NCI-H1694 (cell line): ENCODE measurements around the gene TAF4.
A peak's percentile ranks its signal among the peaks of the same experiment; 100 is the strongest.

ENCODE experiments used
- DNase-seq: peaks from one replicate; lab custom pipeline; 2025; lab: John Stamatoyannopoulos, UW

Gene TAF4

DNA sequence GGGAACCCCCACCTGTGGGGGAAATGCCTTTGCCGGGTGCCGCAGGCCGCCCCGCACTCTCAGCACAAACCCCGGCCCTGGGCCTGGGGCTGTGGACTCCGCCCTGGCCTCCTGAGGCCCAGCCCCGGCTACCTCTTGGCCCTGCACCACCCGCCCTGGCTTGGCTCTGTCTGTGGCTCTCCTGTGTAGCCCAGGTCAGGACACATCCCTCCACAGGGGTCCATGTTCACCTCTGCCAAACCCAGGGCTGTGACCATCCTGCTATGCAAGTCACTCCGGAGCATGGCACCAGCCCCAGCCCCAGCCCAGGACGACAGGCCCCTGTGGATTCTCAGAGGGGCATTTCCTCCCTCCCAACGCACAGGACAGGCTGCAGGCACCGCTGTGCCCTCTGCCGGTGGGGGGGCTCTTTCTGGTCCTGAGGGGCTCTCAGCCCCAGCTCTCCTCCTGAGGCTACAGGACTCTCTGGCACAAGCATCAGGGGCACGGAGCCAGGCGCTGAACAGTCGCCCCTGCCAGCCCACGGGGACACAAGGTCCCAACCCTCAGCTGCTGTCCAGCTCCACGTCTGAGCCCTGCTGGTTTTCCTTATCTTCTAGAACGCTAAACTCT is 45.7 kb downstream of the TAF4 start:
- DNase-seq: no peak

DNA sequence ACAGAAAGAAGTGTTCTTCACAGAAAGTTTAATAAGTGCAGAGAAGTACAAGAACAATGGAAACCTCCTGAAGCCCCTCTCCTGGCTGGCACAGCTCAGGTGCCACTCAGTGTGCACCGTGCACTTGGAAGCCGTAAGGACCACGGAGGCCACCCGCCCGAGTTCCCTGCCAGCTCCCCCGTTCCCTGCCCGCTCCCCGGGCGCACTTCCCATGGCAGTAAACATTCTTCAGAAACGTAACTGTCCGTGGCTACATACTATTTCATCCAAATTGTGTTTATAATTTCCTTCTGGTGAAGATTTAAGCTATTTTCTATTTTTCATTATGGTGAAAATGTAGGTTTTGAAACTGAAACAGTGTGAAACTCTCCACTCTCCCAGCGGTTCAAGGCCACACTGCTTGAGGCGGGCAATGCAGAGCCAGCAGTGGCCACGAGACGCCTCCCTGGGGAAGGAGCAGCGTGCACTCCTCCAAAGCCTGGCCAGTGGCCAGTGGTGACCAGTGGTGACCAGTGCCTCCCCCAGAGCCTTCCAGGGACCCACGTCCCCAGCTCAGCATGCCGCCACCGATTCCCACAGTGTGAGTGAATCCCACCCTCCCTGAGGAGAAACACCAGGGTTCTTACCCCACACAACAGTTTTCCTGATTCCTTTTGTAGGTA is 46.4 kb downstream of the TAF4 start:
- DNase-seq: no peak

DNA sequence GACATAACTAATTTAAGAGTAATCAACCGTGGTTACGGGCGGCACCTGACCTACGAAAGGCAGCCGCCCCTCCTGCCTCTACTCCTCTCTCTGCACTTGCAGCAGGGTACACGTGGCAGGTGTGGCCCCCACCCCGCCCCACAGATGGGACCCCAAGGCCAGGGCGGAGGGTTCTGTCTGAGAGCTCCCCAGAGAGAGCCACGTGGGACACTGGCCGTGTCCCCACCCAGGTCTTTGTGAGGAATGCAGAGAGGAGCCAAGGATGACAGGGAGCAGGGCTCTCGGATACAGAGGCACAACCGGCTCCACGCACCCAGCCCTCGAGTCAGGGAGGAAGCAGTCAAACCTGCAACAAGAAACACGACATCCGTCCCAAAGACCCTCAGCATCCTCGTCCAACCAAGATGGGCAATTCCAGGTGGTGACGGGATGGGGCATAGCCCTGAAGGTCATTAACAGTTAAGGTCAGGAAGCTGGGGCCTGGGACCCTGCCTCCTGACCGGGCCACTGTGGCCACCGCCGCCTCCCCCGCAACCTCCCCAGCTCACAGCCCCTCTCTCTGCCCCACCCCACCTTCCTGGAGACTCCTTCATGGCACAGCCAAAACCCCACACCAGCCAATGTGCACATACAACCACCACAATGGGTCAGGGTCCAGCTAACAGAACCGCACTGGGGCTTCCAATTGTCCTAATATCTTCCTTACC is 47.1 kb downstream of the TAF4 start:
- DNase-seq: no peak

DNA sequence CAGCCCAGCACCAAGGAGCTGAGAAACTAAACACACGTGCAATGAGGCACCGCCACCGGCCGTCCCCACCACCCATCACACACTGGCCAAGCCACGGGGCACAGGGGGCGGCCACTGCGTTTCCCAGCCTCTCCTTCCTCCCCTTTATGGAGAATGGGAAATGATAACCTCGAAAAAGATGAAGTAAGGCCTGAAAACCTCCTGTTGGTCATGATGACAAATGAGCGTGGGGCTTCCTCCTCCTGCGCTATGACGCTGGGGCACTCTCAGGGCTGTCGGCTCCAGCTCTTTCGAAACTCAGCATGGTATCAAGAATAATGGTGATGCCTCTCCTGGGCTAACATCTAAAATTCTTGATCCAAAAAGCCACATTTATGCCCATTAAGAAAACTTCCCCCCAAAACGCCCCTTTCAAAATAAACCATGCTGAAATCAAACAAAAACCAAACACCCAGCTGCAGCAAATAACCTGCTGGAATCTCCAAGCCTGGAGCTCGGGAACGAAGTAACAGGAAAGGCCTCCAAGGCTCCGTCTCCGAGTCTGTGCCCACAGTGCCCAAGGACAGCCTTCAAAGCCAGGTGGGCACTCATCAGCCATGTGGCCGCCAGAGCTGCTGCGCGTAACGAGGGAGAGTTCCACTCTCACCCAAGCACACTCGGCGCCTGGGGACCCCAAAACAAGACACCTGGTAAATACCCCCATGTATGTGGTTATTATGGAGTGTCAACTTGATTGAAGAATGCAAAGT is 50.0 kb downstream of the TAF4 start:
- no peak for DNase-seq

DNA sequence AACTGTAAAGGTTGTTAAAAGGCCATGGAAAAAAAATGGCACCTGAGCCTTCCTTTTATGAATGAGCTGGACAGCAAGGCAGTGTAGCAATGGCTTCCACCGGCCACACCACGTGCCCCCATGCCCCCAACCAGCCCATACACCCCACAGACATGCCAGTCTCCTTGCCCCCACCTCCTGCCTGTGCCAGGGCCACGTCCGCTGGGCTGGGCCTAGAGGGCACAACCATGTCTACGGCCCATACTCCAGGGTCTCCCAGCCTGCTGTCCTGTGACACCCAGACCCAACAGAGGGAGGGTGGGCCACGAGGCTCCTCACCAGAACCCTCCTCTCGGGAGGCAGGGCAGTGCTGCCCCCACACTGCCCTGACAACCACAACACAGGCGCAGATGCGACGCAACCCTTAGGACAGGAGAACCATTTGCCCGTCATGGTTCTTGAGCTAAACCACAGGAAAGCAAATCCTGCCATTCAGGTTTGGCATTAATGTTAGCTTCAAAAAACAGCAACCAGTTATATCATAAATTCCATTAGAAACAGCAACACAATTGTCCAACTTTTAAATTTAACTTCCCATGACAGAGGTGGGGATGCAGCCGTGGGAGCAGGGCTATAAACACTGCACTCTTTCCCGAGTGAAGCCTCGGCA is 50.7 kb downstream of the TAF4 start:
- no peak for DNase-seq

DNA sequence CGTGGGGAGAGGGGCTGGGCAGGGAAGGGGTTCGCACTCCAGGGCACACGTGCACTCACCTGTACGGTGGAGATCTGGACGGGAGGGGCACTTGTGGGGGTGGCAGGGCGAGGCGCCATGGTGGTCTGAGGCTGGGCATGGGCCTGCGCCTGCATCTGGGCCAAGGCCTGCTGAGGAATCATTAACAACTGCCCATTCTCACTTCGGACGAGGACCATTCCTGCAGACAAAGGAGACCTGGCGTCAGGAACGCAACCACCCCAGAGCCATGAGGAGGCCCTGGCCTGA is 51.2 kb downstream of the TAF4 start:
- no peak for DNase-seq

DNA sequence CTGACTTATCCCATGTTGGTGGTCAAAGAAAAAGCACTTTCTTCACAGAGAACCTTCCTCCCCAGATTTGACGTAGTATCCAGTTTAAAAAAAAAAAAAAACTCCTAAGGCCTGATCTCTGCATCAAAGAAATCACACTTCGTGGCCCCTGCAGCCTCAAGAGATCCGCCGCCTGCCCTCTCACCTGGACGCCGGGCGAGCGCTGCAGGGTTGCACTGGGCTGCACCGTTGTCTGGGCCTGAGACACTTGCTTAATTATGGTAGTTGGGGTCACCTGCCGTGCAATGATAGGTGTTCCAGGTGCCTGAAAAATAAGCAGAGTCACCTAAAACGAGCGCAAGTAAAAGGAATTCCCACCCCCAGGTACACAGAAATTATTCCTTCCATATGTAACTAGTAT is 53.0 kb downstream of the TAF4 start:
- DNase-seq: no peak

DNA sequence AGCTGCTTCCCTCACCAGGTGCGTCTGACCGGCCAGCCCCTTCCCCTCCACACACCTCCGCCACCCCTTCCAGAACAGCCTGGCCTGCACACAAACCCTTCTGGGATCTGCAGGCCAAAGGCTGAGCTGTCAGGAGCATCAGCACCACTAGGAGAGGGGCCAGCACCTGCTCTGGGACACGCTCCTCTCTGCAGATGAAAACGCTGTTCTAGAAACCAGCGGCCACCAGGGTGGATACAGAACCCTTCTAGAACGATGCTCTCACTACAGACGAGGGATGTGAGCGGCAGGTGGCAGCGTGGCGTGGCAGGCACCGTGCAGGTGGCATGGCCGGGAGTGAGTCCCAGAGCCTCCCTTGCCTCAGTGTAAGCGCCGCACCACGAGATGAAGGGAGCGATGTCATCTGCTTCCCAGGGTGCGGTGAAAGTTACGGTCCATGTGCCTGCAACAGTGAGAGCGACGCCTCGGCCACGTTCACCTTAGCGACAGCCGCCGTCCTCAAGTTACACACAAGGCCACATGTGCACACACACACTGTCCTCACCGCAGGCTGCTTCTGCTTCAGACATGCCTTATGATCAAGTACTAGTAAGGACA is 53.6 kb downstream of the TAF4 start:
- no peak for DNase-seq

- DNase-seq: no peak
These were observed 54.3 kb downstream of the TAF4 start for GRCh38 chr20:62011403-62011790.

- peak; percentile 27 for DNase-seq
These were observed 54.9 kb downstream of the TAF4 start for GRCh38 chr20:62010551-62011402.

- DNase-seq: no peak
These were observed 55.7 kb downstream of the TAF4 start for GRCh38 chr20:62009869-62010445.

DNA sequence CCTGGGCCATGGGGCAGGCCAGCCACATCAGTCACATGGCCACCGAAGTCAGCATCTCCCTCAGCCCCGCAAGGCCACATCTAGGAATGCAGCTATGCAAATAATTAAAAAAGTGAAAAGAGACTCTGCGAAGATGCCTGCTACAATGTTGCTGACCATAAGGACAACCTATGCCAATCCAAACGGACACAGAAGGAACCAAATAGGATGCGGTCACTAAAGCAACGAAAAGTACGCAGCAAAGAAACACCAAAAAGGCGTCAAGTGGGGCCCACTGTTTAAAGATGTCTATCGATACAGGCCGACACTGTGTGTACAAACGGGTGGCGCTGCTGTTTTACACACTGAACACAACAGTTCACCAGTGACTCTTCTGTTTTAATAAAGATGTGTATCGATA is 56.4 kb downstream of the TAF4 start:
- no peak for DNase-seq

DNA sequence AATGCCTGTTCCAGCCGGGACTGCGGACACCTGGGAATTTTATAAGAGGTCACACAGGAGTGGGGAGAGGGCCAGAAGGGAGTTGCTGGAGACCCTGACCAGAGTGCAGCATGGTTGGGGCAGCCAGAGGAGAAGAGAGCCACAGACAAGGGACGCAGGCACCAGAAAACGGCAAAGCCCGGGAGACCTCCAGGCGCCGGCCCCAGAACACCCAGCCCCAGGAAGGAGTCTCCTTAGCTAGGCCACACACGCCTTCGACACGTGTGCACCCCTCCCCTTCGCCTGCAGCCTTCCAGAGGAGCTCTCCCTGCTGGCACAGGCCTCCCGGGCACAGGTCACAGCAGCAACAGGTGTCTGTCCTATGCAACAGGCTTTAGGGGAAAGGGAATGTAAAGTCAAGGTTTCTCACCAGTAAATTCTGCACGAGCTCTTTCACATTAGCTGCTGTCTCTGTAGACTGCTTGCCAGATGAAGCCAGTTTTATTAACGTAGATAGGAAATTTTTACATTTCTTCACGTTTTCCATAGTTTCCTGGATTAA is 57.0 kb downstream of the TAF4 start:
- DNase-seq: no peak

DNA sequence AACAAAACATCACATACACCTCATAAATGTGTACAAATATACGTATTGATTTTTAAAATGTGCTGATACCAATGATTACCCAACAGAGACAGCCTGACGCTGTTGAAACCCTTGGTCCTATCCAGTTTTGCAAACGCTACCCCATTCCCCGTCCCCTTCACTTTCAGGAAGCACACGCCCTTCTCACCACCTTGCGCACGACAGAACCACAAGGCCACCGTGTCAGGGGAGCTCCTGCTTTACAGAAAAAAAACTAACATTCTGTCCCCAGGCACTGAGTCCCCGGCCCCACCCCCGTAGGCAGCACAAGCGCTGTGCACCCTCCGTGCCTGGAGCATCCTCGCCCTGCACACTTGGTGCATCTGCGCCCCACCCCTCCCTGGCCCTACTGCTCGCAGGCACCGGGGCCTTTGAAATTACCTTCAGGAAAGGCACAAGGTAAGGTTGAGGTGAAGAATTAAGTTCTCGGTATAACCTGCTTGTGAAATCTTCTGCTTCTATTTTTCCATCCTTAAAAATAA is 58.5 kb downstream of the TAF4 start:
- no peak for DNase-seq

DNA sequence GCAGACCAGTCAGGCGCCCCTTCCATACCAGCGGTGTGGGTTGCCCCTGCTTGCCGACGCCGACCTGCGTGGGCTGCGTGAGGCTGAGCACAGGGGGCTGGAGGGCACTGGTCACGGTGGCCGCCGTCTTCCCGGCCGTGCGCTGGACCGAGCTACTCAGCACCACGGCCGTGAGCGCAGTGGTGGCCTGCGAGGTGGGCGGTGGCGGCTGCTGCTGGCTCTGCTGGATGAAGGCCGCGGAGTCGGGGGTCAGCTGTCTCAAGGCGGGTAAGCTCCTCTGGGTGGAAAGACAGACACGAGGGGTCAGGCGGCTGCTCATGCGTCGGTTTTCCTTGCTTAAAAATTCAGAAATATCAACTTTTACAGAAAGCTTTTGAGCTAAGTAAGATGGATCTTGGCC is 59.2 kb downstream of the TAF4 start:
- DNase-seq: no peak

DNA sequence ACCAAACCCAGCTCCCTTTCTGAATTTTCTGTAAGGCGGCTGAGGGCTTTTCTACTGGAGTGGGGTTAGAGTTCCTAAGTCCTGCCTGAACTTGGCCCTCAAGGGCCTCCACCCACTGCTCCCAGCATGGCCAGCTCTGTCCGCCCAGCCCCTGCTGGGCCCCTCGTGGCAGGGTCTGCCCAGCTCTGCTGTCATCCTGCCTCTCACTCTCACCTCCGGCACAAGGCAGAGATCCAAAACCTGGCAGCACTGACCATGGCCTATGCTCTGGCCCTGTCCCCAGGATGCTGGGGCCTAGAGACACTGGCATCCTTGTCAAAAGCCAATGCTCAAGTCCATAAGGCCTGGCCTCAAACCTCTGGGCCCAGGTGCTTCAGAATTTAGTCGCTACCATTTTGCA is 61.1 kb downstream of the TAF4 start:
- DNase-seq: no peak

- DNase-seq: no peak
These were observed 61.9 kb downstream of the TAF4 start for GRCh38 chr20:62003567-62004405.

DNA sequence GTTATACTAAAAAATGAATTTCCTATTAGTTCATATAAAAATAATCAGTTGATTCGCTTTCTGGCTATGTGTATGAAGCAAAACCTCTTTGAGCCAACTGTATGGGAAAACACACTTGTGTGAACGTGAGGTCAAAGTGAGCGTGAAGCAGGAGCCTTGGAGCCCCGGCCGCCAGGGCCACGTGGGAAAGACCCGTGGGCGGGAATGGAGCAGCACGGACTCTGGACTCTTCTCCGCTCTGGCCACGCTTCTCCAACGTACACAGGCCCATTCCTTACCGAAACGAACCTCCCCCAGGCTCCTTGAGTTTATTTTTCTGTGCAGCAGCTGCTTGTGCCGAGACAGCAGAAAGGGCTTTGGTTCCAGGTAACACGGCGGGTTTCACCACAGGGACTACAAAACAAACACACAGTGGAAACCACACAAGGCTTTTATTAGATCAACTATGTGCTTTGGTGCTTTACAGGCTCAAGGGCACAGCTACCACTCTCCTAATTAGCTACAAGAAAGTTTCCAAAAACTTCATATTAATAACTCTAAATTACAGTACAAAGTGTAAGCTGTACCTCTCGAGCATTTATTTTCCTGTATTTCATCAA is 62.7 kb downstream of the TAF4 start:
- DNase-seq: no peak

DNA sequence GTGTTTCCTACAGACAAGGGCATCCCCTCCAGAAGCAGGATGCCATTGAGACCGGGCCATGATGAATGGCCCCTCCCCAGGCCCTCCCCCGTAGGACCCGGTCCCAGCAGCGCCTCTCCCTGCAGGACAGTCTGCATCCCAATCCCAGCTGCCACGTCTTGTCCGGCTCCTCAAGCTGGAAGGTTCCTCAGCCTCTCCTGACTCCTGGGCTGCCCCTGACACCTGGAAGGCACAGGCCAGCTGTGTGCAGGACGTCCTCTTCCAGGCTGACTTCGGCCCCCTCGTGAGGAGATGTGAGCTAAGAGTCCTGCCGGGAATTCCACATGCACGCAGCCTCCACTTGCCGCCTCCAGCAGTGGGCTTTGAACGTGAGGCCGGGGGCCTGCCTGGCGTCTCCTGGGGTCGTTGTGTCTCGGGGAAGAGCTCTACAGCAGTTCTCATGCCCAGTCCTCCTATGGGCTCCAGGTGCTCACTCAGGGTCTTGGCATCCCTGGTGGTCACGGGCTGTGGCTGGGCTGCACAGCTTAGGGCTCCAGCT is 64.4 kb downstream of the TAF4 start:
- no peak for DNase-seq
